GM21528 (cell line): ENCODE data around the gene PHKA2.

Source experiments
- ATAC-seq: cut with Tn5 transposase; IDR thresholded peaks from one replicate; pipeline ENCODE4 v1.9.1; 2021; ENCODE audit warnings: mild to moderate bottlenecking, moderate library complexity; ENCODE audit not compliant: unreplicated experiment, low FRiP score

The PHKA2 gene

GRCh38 chrX:18937173-18937572 is 46.7 kb downstream of the PHKA2 start:
- no peak for ATAC-seq

GRCh38 chrX:18935893-18936292 is 48.0 kb downstream of the PHKA2 start:
- ATAC-seq = no peak

GRCh38 chrX:18934708-18935107 is 49.2 kb downstream of the PHKA2 start:
- ATAC-seq = no peak

GRCh38 chrX:18933617-18934016 is 50.3 kb downstream of the PHKA2 start:
- ATAC-seq = no peak

- ATAC-seq = no peak
Measured at GRCh38 chrX:18931972-18932371, 51.9 kb downstream of the PHKA2 start.

GRCh38 chrX:18929775-18930174 is 54.1 kb downstream of the PHKA2 start:
- no peak for ATAC-seq

GRCh38 chrX:18927558-18927957 is 56.4 kb downstream of the PHKA2 start:
- ATAC-seq = no peak

- ATAC-seq = no peak
Measured at GRCh38 chrX:18924507-18925088, 59.3 kb downstream of the PHKA2 start.

- ATAC-seq = no peak
Measured at GRCh38 chrX:18920566-18920965, 63.3 kb downstream of the PHKA2 start.

GRCh38 chrX:18920079-18920478 is 63.8 kb downstream of the PHKA2 start:
- ATAC-seq = no peak

- no peak for ATAC-seq
Measured at GRCh38 chrX:18917831-18918230, 66.1 kb downstream of the PHKA2 start.

GRCh38 chrX:18906286-18906685 is 77.6 kb downstream of the PHKA2 start:
- no peak for ATAC-seq

GRCh38 chrX:18900401-18900976 is 83.4 kb downstream of the PHKA2 start:
- ATAC-seq = no peak

- no peak for ATAC-seq
Measured at GRCh38 chrX:18899796-18900380, 84.0 kb downstream of the PHKA2 start.

- no peak for ATAC-seq
Measured at GRCh38 chrX:18898492-18898891, 85.4 kb downstream of the PHKA2 start.

- no peak for ATAC-seq
Measured at GRCh38 chrX:18898091-18898490, 85.8 kb downstream of the PHKA2 start.

GRCh38 chrX:18897611-18898010 is 86.3 kb downstream of the PHKA2 start:
- no peak for ATAC-seq

- ATAC-seq = no peak
Measured at GRCh38 chrX:18896680-18897544, 87.0 kb downstream of the PHKA2 start.

- ATAC-seq = no peak
Measured at GRCh38 chrX:18895189-18895951, 88.5 kb downstream of the PHKA2 start.

GRCh38 chrX:18894156-18894555 is 89.8 kb downstream of the PHKA2 start:
- ATAC-seq = no peak

- no peak for ATAC-seq
Measured at GRCh38 chrX:18893536-18893935, 90.4 kb downstream of the PHKA2 start.
